CD14-positive monocyte (primary cell): ENCODE measurements around the gene FBXL17. TPM values are rescaled to one million over a fixed set of nuclear protein-coding genes. Genes with fewer than 3 reads are reported as not detected.

Source experiments
- DNase-seq, 3 donors: peaks; one replicate each; pipeline ENCODE4 v3.0.0-alpha.2; 2011 to 2022
- H2AFZ ChIP-seq: 2 replicates; pipeline ENCODE4 v1.6.0; 2012; ENCODE audit warnings: mild to moderate bottlenecking, low read depth, low read length, inconsistent platforms; ENCODE audit not compliant: insufficient read depth, poor library complexity, severe bottlenecking
- H3K27ac ChIP-seq, 2 donors: 1 replicate in 1 of 2; 2 replicates in 1 of 2; pipeline ENCODE4 v1.5.1; 2012 to 2013; ENCODE audit warnings: low read length in 2 of 2, control low read depth in 1 of 2, inconsistent platforms in 1 of 2, low read depth in 1 of 2, mild to moderate bottlenecking in 1 of 2
- H3K27me3 ChIP-seq, 2 donors: one replicate each; pipeline versions ENCODE4 v1.6.0 to v1.6.1; 2011 to 2013; ENCODE audit warnings: low read length in 2 of 2; ENCODE audit not compliant: control insufficient read depth in 2 of 2, insufficient read depth in 2 of 2
- H3K36me3 ChIP-seq, 2 donors: replicated peaks in 1 of 2; 1 replicate in 1 of 2; 2 replicates in 1 of 2; pipeline versions ENCODE4 v1.5.1 to v1.6.1; 2012 to 2013; ENCODE audit warnings: low read length in 2 of 2, control low read depth in 1 of 2, inconsistent platforms in 1 of 2, mild to moderate bottlenecking in 1 of 2; ENCODE audit not compliant: insufficient read depth in 2 of 2, control insufficient read depth in 1 of 2
- H3K4me1 ChIP-seq, 2 donors: 1 replicate in 1 of 2; 2 replicates in 1 of 2; pipeline versions ENCODE4 v1.5.1 to v1.6.1; 2012 to 2013; ENCODE audit warnings: low read length in 2 of 2, control low read depth in 1 of 2, inconsistent platforms in 1 of 2, mild to moderate bottlenecking in 1 of 2, moderate library complexity in 1 of 2; ENCODE audit not compliant: insufficient read depth in 2 of 2, control insufficient read depth in 1 of 2
- H3K4me2 ChIP-seq: replicated peaks from 2 replicates; pipeline ENCODE3; 2012; ENCODE audit warnings: low read length, moderate library complexity, mild to moderate bottlenecking; ENCODE audit not compliant: poor library complexity, severe bottlenecking; ENCODE audit errors: extremely low read depth
- H3K4me3 ChIP-seq, 3 experiments: fragments of 200-600 bp in 1 of 3; sonication (generic) in 1 of 3; replicated peaks in 1 of 3; 1 replicate in 2 of 3; 2 replicates in 1 of 3; pipeline ENCODE4 v1.5.1; 2011 to 2013; ENCODE audit warnings: low read length in 3 of 3, mild to moderate bottlenecking in 3 of 3, control low read depth in 2 of 3, low read depth in 2 of 3, inconsistent platforms in 1 of 3, moderate library complexity in 1 of 3
- H3K79me2 ChIP-seq: 2 replicates; pipeline ENCODE4 v1.6.0; 2012; ENCODE audit warnings: mild to moderate bottlenecking, control low read depth, inconsistent platforms, low read length, moderate library complexity; ENCODE audit not compliant: insufficient read depth
- H3K9ac ChIP-seq: 2 replicates; pipeline ENCODE4 v1.6.0; 2017; ENCODE audit warnings: low read length, mild to moderate bottlenecking; ENCODE audit not compliant: insufficient read depth, poor library complexity, severe bottlenecking
- H3K9me3 ChIP-seq, 2 donors: replicated peaks in 1 of 2; 1 replicate in 1 of 2; 2 replicates in 1 of 2; pipeline versions ENCODE4 v1.5.1 to v1.6.1; 2012 to 2013; ENCODE audit warnings: low read length in 2 of 2, control low read depth in 1 of 2; ENCODE audit not compliant: control insufficient read depth in 1 of 2, insufficient read depth in 1 of 2
- H4K20me1 ChIP-seq: 2 replicates; pipeline ENCODE4 v1.6.0; 2012; ENCODE audit warnings: mild to moderate bottlenecking, low read length, control low read depth, moderate library complexity; ENCODE audit not compliant: insufficient read depth
- H3K27ac Mint-ChIP-seq, 7 donors: one replicate each; pipeline ENCODE4 v1.8.0; 2020; ENCODE audit warnings: mild to moderate bottlenecking in 7 of 7, mixed read lengths in 7 of 7, moderate library complexity in 6 of 7, inconsistent platforms in 2 of 7
- H3K27me3 Mint-ChIP-seq, 3 donors: one replicate each; pipeline ENCODE4 v1.8.0; 2021 to 2022; ENCODE audit warnings: low read depth in 3 of 3, mild to moderate bottlenecking in 3 of 3, mixed read lengths in 3 of 3, moderate library complexity in 3 of 3, inconsistent platforms in 1 of 3
- H3K36me3 Mint-ChIP-seq, 2 donors: one replicate each; pipeline ENCODE4 v1.8.0; 2020; ENCODE audit warnings: mixed read lengths in 2 of 2, inconsistent platforms in 1 of 2, mild to moderate bottlenecking in 1 of 2
- H3K4me1 Mint-ChIP-seq: one replicate; pipeline ENCODE4 v1.8.0; 2020; ENCODE audit warnings: mild to moderate bottlenecking, mixed read lengths
- H3K4me3 Mint-ChIP-seq, 2 donors: one replicate each; pipeline ENCODE4 v1.8.0; 2020; ENCODE audit warnings: mild to moderate bottlenecking in 2 of 2, mixed read lengths in 2 of 2, moderate library complexity in 1 of 2
- H3K9me3 Mint-ChIP-seq, 7 donors: one replicate each; pipeline ENCODE4 v1.8.0; 2020 to 2022; ENCODE audit warnings: mixed read lengths in 7 of 7, mild to moderate bottlenecking in 6 of 7, moderate library complexity in 6 of 7, inconsistent platforms in 2 of 7
- CTCF ChIP-seq: fragments of 200-600 bp; IDR thresholded peaks from one replicate; pipeline ENCODE4 v1.8.0; 2022; ENCODE audit warnings: antibody characterized with exemption, mild to moderate bottlenecking
- WGBS: methylation state at CpG from one replicate; pipeline ENCODE4 v1.1.5; 2013; ENCODE audit warnings: missing lambda C conversion rate; ENCODE audit not compliant: insufficient coverage; 5-methylcytosine and 5-hydroxymethylcytosine counted together
- intact Hi-C, 2 donors: fragments of 100-400 bp; cut with micrococcal nuclease; formaldehyde crosslinking; loops; one replicate each; pipeline versions ENCODE4 v1.15.0 to v1.15.1; 2023
- polyA plus RNA-seq, 3 donors: library from polyadenylated mRNA; depleted of rRNA in 1 of 3; unstranded in 2 of 3; stranded (reverse) in 1 of 3; fragments of 300-500 nt in 2 of 3; fragments of >200 nt in 1 of 3; fragmentation: Illumina TruSeq in 2 of 3; gene quantifications; 1 replicate in 2 of 3; 2 replicates in 1 of 3; pipeline ENCODE4 v1.2.3, GENCODE V29; 2012 to 2021

FBXL17 gene
- polyA plus RNA-seq, 3 donors, result 1.5 to 6.6 (median 2.0) TPM

GRCh38 chr5:108181975-108182374, 199.9 kb downstream of the FBXL17 start:
- no CpG with 5 or more reads among the region's 7 CpGs for WGBS
- no peak for DNase-seq

DNA sequence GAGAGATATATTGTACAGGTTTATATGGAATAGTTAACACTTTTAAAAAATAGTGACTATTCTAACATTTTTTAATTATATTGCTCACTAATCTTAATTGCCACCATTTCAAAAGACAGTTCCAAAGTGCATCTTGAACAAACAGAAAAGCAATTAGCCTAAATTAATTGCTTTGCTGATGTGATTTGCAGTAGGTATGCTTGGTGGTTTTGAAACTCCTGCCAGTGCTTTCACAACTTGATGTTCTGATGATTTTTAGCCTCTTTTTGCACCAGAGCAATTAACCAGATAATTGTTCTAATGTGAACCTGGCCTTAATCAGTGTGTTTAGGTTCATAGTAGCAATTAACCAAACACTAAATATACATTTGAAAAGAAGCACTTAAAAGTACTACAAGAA, 207.6 kb downstream of the FBXL17 start:
- no peak overlapping the region for H2AFZ ChIP-seq
- no peak overlapping the region for H3K27ac Mint-ChIP-seq
- H3K4me3 ChIP-seq, result no peak overlapping the region
- H3K27me3 ChIP-seq, result no peaks in the 10 kb centered on the region
- intact Hi-C loops, result no loop called here
- no peak for TF ChIP-seq CTCF
- no peaks in the 10 kb centered on the region for H3K79me2 ChIP-seq
- H3K4me1 ChIP-seq, result no peaks in the 10 kb centered on the region
- no peak overlapping the region for H3K4me3 Mint-ChIP-seq
- no peak overlapping the region for H3K9ac ChIP-seq
- no peak overlapping the region for H3K27ac ChIP-seq
- H3K36me3 Mint-ChIP-seq, result peaks cover 7 to 10% of the 10 kb centered on the region in 2 donors
- no peaks in the 10 kb centered on the region for H3K36me3 ChIP-seq
- H4K20me1 ChIP-seq, result no peaks in the 10 kb centered on the region
- H3K4me2 ChIP-seq, result no peak overlapping the region
- H3K9me3 Mint-ChIP-seq, result peaks cover 0 to 3% (median 0%) of the 10 kb centered on the region in 7 donors
- H3K4me1 Mint-ChIP-seq, result no peaks in the 10 kb centered on the region
- no peaks in the 10 kb centered on the region for H3K9me3 ChIP-seq
- no peaks in the 10 kb centered on the region for H3K27me3 Mint-ChIP-seq
- DNase-seq, result no peak

More at GRCh38 chr5:108181975-108182374, 199.9 kb downstream of the FBXL17 start:
- Histone ChIP-seq H2AFZ (no peak overlapping the region), H3K79me2 (no peaks in the 10 kb centered on the region), H3K27ac (no peak overlapping the region), H3K36me3 (peaks cover 3 to 9% of the 10 kb centered on the region in 2 donors), H3K4me2 (no peak overlapping the region), H4K20me1 (no peaks in the 10 kb centered on the region), H3K4me1 (no peaks in the 10 kb centered on the region), H3K9ac (no peak overlapping the region), H3K4me3 (no peak overlapping the region), H3K27me3 (no peaks in the 10 kb centered on the region), H3K9me3 (no peaks in the 10 kb centered on the region)
- TF ChIP-seq CTCF, result no peak
- H3K36me3 Mint-ChIP-seq, result peaks cover 13 to 21% of the 10 kb centered on the region in 2 donors
- no peak overlapping the region for H3K27ac Mint-ChIP-seq
- H3K27me3 Mint-ChIP-seq, result no peaks in the 10 kb centered on the region
- H3K4me1 Mint-ChIP-seq, result peaks cover 2% of the 10 kb centered on the region
- H3K9me3 Mint-ChIP-seq, result peaks cover 0 to 9% (median 2%) of the 10 kb centered on the region in 7 donors
- intact Hi-C loops, result no loop called here
- no peak overlapping the region for H3K4me3 Mint-ChIP-seq
